Activated CD8-positive, alpha-beta memory T cell treated with anti-CD3 and anti-CD28 coated beads, Interleukin-2, amount 50 U/mL, for 1 hour (primary cell): ENCODE measurements around the gene FCRL3.

Experiments used
- DNase-seq: peaks from one replicate; pipeline ENCODE4 v3.0.0-alpha.2; 2020; ENCODE audit errors: extremely low read depth

The FCRL3 gene

DNA sequence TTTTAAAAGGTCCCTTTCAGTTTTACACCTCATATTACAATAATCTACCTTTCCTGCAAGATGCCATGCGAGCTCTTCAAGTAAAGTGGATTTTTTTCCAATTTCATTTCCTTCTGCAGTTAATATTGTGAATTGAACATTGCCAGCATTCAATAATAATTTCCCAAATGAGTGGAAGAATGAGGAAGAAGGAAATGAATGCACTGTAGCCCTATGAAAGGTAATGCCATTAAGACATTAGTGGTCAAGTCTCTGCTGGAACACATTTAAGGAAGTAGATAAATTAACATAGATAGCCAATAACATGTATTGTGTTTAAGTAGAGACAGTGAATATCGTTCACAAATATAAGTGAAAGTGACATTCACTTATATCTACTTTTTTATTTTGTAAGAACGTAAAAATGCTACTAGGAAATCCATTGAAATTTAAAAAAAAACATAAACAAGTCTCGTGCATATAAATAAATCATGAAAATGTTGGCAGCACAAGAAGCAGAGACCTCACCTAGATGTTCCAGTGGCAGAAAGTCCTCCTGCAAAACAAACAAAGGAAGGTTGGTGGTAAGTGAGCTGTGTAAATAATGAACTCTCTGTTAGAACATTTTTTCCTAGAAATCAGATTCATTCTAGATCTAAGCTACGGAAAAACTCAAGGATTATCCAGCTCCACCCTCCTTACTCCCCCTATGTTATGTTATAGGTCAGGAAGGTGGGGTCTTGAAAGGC, 17.7 kb downstream of the FCRL3 start:
- no peak for DNase-seq

DNA sequence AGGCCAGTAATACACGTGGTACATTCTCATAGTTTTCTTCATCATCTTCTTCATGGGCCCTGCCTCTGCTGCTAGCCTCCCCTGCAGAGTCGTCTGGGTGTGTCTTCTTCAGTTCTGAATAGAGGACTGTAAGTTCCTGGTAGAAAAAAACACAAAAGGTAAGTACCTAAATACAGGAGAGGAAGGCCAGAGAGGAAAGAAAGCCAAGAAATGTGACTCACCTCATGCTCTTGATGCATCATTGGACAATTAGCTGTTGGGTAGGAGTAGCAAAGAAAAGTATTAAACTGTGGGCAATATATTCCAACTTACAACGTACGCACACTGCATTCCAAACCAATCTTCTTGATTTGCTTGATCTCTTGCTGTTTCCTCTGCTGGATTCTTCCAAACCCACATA, 21.8 kb downstream of the FCRL3 start:
- DNase-seq: no peak

DNA sequence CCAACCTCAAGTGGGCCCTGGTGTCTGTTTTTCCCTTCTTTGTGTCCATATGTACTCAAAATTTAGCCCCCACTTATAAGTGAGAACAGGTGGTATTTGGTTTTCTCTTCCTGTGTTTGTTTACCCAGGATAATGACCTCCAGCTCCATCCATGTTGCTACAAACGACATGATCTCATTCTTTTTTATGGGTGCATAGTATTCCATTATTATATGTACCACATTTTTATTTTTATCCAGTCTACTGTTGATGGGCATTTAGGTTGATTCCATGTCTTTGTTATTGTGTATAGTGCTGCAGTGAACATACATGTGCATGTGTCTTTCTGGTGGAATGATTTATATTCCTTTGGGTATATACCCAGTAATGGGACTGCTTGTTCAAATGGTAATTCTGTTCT, 27.6 kb downstream of the FCRL3 start:
- no peak for DNase-seq

DNA sequence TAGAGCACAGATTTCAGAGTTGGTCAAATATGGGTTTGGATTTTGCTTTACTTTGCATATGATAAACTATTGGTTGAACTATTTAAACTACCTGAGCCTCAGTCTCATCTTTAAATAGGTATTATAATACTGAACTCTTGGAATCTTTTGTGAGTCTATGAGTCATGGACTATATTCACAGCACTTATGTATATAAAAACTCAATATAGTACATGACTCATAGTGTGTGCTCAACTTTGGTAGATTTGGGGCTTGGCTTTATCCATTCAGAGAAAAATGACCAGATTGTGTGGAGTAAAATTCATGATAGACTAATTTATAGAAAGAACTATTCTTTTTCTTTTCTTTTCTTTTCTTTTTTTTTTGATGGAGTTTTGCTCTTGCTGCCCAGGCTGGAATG, 28.7 kb downstream of the FCRL3 start:
- DNase-seq: no peak

DNA sequence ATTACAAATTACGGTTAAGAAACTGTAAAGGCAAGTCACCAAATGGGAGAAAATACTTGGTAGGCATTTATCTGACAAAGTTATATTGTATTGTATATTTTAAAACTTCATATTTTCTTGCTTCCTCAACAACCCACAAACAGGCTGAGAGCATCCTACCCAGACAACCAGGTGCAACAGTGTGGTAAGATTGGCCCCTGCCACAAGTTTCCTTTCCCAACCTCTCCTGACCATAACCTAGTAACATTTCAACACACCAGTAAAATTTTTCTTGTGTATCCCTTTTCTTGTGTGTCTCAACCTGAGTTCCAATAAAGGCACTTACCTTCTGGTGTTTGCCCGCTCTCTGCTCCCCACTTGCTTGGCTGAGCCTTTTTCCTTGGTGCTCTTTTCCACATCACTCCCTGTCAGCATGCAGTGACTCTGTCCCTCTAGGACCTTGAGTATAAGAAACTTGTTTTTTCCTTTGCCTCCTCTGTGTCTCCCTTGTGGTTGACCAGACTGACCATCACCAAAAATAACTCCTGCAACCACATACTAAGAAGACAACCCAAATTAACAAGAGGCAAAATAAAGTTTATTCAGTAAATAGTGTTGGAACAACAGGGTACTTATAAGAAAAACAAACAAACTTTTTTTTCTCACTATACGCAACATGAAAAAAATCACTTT, 40.9 kb downstream of the FCRL3 start:
- DNase-seq: no peak

DNA sequence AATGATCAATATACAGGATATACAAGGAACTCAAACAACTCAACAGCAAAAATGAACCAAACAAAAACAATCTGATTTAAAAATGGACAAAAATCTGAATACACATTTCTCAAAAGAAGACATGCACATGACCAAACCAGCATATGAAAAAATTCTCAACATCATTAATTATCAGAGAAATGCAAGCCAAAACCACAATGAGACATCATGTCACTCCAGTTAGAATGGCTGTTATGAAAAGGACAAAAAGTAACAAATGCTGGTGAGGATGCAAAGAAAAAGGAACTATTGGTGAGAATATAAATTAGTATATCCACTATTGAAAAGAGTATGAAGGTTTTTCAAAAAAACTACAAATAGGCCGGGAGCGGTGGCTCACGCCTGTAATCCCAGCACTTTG, 42.0 kb downstream of the FCRL3 start:
- no peak for DNase-seq

DNA sequence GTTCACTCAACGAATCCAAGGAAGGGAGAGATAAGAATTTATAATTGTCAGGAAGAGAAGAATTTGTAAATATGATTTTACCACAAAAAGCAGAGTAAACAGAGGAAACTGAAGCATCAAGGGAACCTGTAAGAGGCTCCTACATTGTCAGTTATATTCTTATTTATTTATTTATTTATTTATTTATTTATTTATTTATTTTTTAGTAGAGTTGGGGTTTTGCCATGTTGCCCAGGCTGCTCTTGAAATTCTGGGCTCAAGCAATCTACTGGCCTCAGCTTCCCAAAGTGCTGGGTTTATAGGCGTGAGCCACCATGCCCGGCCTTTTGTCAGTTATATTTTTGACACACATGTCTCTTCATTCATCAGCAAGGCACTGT, 47.1 kb downstream of the FCRL3 start:
- DNase-seq: no peak

DNA sequence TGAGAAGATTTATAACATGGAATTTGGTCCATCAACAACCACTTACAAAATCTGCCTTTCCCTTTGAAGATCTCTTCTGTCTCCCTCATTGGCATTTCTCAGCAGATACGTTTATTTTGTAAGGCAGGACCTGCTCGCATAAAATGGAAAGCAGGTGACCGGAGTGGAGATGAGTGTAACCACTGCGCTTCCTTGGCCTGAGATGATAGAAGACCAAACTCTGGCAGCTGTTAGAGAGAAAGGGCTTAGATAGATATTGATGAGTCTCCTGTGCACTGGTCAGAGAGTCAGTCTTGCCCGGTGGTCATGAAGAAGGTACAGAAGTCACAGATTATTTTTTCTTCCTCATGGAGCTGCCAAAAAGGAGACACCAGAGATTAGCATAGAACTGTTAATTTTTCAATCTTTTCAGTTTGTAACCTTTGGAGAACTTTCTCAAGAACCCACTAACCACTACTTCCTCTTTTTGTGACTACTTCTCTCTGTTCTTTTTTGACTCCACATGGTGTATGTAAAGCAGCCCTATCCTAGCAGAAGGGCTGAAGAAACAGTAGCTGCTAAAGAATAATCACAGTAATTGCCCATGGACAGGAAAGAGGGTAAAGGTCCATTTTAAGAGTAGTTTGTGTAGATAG, 47.6 kb downstream of the FCRL3 start:
- no peak for DNase-seq

DNA sequence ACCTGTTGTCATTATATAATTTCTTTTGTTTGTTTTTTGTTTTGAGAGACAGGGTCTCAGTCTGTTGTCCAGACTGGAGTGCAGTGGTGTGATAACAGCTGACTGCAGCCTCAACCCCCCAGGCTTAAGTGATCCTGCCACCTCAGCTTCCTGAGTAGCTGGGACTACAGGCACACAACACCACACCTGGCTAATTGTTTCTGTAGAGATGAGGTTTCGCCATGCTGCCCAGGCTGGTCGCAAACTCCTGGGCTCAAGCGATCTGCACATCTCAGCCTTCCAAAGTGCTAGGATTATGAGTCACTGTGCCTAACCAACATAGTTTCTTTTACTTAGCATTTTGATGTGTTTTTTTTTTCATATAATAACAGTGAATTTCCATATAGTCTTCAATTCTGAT, 52.3 kb downstream of the FCRL3 start:
- DNase-seq: no peak

DNA sequence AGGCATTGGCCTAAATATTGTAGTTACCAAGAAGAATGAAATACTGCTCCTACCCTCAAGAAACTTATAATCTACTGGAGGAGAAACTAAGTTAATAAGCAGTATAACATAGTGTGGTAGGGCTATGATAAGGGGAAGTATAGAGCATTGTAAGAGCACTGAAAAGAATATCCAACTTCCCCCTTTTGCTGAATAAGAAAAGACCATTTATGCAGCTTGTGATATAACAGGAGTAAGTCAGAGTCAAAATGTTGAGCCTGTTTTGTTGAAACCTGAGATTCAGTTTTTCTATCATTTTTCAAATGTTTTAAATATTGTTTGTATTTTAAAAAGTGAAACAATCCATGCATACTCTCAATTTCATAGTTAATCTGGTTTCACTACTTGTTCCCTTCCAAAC, 54.4 kb downstream of the FCRL3 start:
- DNase-seq: no peak

DNA sequence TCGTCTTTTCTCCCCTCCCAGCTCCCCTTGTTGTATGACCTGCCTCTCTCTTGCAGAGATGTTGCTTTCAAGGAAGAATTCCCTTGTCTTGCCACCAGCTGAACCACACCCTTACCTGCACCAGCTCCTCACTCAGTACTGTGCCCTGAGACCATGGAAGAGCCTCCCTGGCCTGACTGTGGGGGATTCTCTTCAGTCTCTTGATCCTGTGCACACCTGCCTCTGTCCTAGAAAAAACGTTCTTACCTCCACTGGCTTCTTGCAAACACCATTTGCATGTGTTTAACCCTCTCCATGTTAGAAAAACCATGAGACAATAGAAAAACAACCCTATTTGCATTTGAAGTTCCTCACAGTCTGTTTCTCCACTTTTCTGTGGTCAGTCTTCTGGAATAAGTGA, 59.4 kb downstream of the FCRL3 start:
- no peak for DNase-seq

DNA sequence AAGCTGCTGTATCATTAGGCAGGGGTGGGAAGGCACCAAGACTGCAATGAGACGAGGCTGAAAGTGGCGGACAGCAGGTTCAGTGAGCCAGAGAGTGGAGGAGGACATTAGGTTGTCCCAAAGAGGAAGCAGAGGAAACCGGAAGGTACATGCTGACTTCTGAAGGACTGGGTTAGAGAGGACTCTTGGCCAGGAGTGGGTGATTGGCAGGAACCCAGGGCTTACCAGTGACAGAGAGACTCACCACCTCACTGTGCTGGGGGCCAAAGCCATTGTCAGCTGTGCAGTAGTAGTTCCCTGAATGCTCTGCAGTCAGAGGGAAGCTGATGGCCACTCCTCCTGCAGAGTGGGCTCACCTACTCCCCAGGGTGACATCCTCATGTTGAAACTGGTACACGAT, 60.8 kb downstream of the FCRL3 start:
- no peak for DNase-seq

DNA sequence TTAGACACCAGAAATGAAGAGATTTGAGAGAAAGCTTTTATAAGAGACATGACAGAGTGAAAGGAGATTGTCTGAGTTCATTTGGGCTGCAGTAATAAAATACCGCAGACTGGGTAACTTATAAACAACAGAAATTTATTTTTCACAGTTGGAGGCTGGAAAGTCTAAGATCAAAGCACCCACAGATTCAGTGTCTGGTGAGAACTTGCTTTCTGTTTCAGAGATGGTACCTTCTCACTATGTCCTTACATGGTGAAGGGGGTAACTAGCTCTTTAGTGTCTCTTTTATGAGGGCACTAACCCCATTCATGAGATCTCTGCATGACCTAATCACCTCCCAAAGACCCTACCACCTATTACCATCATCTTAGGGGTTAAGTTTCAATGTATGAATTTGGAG, 71.8 kb downstream of the FCRL3 start:
- no peak for DNase-seq
